Endothelial cell of coronary artery (primary cell): ENCODE results near the gene POTEJ. TPM values are rescaled to one million over a fixed set of nuclear protein-coding genes. Genes with fewer than 3 reads are reported as not detected.

ENCODE experiments used
- total RNA-seq: library from RNA; depleted of rRNA; stranded (reverse); fragments of >200 nt; gene quantifications from 2 replicates; pipeline ENCODE4 v1.2.3, GENCODE V29; 2014

POTEJ gene
- 0.09 TPM in 2 replicates for total RNA-seq

DNA sequence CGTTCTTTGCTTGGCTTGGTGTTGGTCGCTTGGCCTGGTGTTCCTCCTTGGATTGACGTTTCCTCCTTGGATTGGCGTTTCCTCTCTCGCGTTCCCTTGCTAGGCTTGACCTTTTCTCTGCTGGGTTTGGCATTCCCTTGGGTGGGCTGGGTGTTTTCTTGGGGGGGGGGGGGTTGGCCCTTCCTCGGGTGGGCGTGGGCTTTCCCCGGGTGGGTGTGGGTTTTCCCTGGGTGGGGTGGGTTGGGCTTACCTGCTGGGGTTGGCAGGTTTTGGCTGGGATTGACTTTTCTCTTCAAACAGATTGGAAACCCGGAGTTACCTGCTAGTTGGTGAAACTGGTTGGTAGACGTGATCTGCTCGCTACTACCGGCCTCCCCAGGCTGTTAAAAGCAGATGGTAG lies at the start of gene POTEJ:
Gene POTEJ, plus strand, starts transcription at position 301 of the 400 bp plus-strand sequence. Its CDS starts 93 bp downstream, at position 394.

DNA sequence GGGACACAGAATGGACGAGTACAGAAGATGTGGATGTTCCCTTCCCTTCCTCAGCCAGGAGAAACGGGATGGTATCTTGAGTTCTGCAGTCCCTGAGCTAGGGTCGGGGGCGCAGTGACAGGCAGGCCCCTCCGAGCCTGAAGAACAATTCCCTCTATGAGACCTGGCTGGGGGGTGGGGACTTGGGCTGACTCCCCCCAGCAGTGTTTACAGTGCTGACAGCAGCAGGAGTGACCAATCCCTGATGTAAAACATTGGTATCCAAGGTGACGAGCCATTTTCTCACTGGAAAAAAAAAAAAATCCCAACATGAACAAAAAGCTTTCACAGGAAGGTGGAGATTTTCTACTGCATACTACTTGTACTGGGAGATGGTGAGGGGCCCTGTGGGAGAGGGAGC lies 11.8 kb upstream of the POTEJ start, which contains the start of gene CFC1:
Gene CFC1, minus strand, starts transcription at position 183 of the 400 bp plus-strand sequence. CDS start 288 bp downstream, outside the sequence.

Other genes starting within 250 kb of the POTEJ start
- gene POTEI, start 102.1 kb upstream of the POTEJ start, total RNA-seq, result 0.09 TPM in 2 replicates
- gene CFC1B, start 90.2 kb upstream of the POTEJ start, total RNA-seq, result not detected in 2 replicates
- gene CFC1, start 11.9 kb upstream of the POTEJ start, total RNA-seq, result not detected in 2 replicates
- not detected in 2 replicates for gene GPR148, start 117.6 kb downstream of the POTEJ start, total RNA-seq
- not detected in 2 replicates for gene AMER3, start 144.1 kb downstream of the POTEJ start, total RNA-seq
- gene ARHGEF4, start 225.5 kb downstream of the POTEJ start, total RNA-seq, result 0.09 and 0.85 TPM in 2 replicates